Esophagus (tissue), 2 donors: ENCODE data around the gene CASS4. TPM values are rescaled to one million over a fixed set of nuclear protein-coding genes. Genes with fewer than 3 reads are reported as not detected.

Experiments used
- polyA plus RNA-seq, 2 donors: library from polyadenylated mRNA; stranded (reverse); fragments of 200-250 nt; gene quantifications; one replicate each; pipeline ENCODE4 v1.2.3, GENCODE V29; 2013
- donor health status: healthy with polysubstance abuse.
- donor health status: Bipolar disorder and iron deficiency.

The CASS4 gene
- polyA plus RNA-seq, 2 donors, result 0.18 to 0.22 TPM

Other genes starting within 250 kb of the CASS4 start
- gene MC3R, start 163.5 kb upstream of the CASS4 start, polyA plus RNA-seq, result not detected
- 10 to 100 TPM; 13.9 to 22.6 TPM for gene FAM210B, start 53.3 kb upstream of the CASS4 start, polyA plus RNA-seq
- gene AURKA, start 20.0 kb upstream of the CASS4 start, polyA plus RNA-seq, result 1 to 10 TPM; 5.5 to 8.7 TPM
- 10 to 100 TPM in 1 of 2 donors, 1 to 10 TPM in 1; 3.8 to 13.2 TPM for gene CSTF1, start 19.6 kb upstream of the CASS4 start, polyA plus RNA-seq
- gene RTF2, start 56.4 kb downstream of the CASS4 start, polyA plus RNA-seq, result 10 to 100 TPM; 35.4 to 62.8 TPM
- gene FAM209A, start 112.5 kb downstream of the CASS4 start, polyA plus RNA-seq, result under 1 TPM; 0.20 to 0.31 TPM
- under 1 TPM; 0.43 to 0.47 TPM for gene FAM209B, start 121.0 kb downstream of the CASS4 start, polyA plus RNA-seq
- 10 to 100 TPM; 18.3 to 18.6 TPM for gene TFAP2C, start 217.0 kb downstream of the CASS4 start, polyA plus RNA-seq